B cell (primary cell): ENCODE results near the gene CD300LB.

Experiments used
- EZH2 ChIP-seq: IDR thresholded peaks from 2 replicates; pipeline ENCODE4 v1.6.1; 2012; ENCODE audit warnings: borderline replicate concordance, low read depth, mild to moderate bottlenecking, moderate library complexity, low read length; ENCODE audit not compliant: insufficient read depth, poor library complexity, severe bottlenecking
- TF ChIP-seq, protein P1 (sequence below): fragments of 200-600 bp; IDR thresholded peaks from one replicate; pipeline ENCODE4 v1.8.0; 2022; ENCODE audit warnings: antibody characterized with exemption, mild to moderate bottlenecking

- TF ChIP-seq, protein P1, sequence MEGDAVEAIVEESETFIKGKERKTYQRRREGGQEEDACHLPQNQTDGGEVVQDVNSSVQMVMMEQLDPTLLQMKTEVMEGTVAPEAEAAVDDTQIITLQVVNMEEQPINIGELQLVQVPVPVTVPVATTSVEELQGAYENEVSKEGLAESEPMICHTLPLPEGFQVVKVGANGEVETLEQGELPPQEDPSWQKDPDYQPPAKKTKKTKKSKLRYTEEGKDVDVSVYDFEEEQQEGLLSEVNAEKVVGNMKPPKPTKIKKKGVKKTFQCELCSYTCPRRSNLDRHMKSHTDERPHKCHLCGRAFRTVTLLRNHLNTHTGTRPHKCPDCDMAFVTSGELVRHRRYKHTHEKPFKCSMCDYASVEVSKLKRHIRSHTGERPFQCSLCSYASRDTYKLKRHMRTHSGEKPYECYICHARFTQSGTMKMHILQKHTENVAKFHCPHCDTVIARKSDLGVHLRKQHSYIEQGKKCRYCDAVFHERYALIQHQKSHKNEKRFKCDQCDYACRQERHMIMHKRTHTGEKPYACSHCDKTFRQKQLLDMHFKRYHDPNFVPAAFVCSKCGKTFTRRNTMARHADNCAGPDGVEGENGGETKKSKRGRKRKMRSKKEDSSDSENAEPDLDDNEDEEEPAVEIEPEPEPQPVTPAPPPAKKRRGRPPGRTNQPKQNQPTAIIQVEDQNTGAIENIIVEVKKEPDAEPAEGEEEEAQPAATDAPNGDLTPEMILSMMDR, result no peak
- no peak for TF ChIP-seq EZH2
Observed at GRCh38 chr17:74520790-74521480, 10.3 kb downstream of the CD300LB start.
